ENCODE measurements around the gene CA6.

The CA6 gene

DNA sequence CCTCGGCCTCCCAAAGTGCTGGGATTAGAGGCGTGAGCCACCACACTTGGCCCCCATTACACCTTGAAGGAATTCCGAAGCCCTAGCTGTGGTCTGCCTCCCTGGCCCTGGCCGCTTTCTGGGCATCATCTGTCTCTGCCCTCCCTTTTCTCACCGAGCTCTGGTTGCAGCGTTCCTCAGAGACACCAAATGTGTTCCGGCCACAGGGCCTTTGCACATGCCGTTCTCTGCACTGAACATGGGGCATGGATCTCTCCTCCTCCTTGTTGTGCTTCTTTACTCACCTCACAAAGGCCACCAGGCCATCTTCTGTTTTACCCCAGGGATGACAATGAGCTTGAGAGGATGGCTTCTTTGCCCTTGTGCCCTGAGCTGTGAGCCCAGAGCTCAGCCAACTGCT is 39.3 kb downstream of the CA6 start:
- Histone ChIP-seq H3K4me3 (ENCODE audit: insufficient read length, low read depth) (no peak overlapping the region), H3K9ac (ENCODE audit: insufficient read length, low read depth) (no peak overlapping the region), H3K4me1 (ENCODE audit: insufficient read depth, insufficient read length) (peaks cover 2% of the 10 kb centered on the region), H3K27me3 (ENCODE audit: insufficient read depth, insufficient read length) (no peaks in the 10 kb centered on the region), H3K36me3 (ENCODE audit: insufficient read depth, insufficient read length, low read length) (no peaks in the 10 kb centered on the region), H3K9me3 (ENCODE audit: insufficient read depth, low read length) (no peaks in the 10 kb centered on the region)
- DNase-seq (ENCODE audit: low read depth, low spot score), result no peak
- TF ChIP-seq ZNF274 (IDR thresholded peaks at IDR 0.05; ENCODE audit: low read depth, low read length), result no peak
- TF ChIP-seq SUZ12 (IDR thresholded peaks at IDR 0.05; ENCODE audit: extremely low read depth, insufficient read depth, insufficient read length), result no peak
- TF ChIP-seq YY1 (IDR thresholded peaks at IDR 0.05; ENCODE audit: insufficient read depth, insufficient read length), result no peak

DNA sequence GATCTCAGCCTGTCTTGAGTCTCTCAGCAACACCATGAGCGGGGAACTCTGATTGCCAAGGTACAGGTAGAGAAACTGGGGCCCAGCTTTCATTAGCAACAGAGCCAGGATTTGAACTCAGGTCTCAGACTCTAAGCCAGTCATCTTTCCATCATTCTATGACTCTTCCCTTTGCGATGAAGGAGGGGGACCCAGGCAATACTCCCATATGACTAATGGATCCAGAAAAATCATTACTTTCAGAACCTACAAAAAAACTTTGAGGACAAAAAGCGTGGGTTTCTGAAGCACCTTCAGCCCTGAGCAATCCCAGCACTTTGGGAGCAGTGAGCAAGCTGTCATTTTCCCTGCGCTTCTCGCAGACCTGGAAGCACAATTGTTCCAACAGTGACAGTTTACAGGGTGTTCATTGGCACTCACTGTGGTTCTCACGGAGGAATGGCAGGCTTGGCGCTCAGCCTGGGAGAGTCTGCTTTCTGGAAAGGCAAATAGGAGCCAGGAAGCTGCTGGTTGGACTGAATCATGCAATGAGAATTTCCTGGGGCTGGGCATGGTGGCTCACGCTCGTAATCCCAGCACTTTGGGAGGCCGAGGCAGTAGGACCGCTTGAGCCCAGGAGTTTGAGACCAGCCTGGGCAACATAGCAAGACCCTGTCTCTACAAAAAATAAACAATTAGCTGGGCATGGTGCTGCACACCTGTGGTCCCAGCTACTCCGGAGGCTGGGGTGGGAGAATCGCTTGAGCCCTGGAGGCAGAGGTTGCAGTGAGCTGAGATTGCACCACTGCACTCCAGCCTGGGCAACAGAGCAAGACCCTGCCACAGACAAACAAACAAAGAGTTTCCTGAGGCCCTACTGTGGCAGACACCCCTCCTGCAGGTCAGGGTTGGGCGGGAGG is 40.5 kb downstream of the CA6 start:
- H3K4me3 ChIP-seq (ENCODE audit: insufficient read length, low read depth), result no peak overlapping the region
- no peak for DNase-seq (ENCODE audit: low read depth, low spot score)
- TF ChIP-seq ZNF274 (IDR thresholded peaks at IDR 0.05; ENCODE audit: low read depth, low read length), result no peak
- no peak for TF ChIP-seq SUZ12 (IDR thresholded peaks at IDR 0.05; ENCODE audit: extremely low read depth, insufficient read depth, insufficient read length)
- no peak for TF ChIP-seq YY1 (IDR thresholded peaks at IDR 0.05; ENCODE audit: insufficient read depth, insufficient read length)
- no peaks in the 10 kb centered on the region for H3K36me3 ChIP-seq (ENCODE audit: insufficient read depth, insufficient read length, low read length)
- no peaks in the 10 kb centered on the region for H3K27me3 ChIP-seq (ENCODE audit: insufficient read depth, insufficient read length)
- H3K9me3 ChIP-seq (ENCODE audit: insufficient read depth, low read length), result no peaks in the 10 kb centered on the region
- peaks cover 2% of the 10 kb centered on the region for H3K4me1 ChIP-seq (ENCODE audit: insufficient read depth, insufficient read length)
- peak overlapping the region; percentile 4 for H3K9ac ChIP-seq (ENCODE audit: insufficient read length, low read depth)

DNA sequence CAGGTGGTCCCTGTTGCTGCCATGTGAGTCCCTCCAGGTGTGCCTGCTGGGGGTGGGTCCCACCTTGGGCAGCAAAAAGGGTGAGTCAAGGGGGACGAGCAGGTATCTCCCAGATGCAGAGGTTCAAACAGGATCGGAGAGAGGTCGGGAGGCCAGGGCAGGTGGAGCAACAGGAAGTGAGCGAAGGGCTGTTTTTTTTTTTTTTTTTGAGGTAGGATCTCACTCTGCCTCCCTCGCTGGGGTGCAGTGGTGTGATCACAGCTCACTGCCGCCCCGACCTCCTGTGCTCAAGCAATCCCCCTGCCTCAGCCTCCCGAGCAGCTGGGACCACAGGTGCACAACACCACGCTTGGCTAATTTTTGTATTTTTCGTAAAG is 41.1 kb downstream of the CA6 start:
- no peaks in the 10 kb centered on the region for H3K36me3 ChIP-seq (ENCODE audit: insufficient read depth, insufficient read length, low read length)
- no peaks in the 10 kb centered on the region for H3K27me3 ChIP-seq (ENCODE audit: insufficient read depth, insufficient read length)
- no peaks in the 10 kb centered on the region for H3K9me3 ChIP-seq (ENCODE audit: insufficient read depth, low read length)
- H3K9ac ChIP-seq (ENCODE audit: insufficient read length, low read depth), result no peak overlapping the region
- peaks cover 2% of the 10 kb centered on the region for H3K4me1 ChIP-seq (ENCODE audit: insufficient read depth, insufficient read length)
- DNase-seq (ENCODE audit: low read depth, low spot score), result no peak
- TF ChIP-seq SUZ12 (IDR thresholded peaks at IDR 0.05; ENCODE audit: extremely low read depth, insufficient read depth, insufficient read length), result no peak
- TF ChIP-seq ZNF274 (IDR thresholded peaks at IDR 0.05; ENCODE audit: low read depth, low read length), result no peak
- no peak for TF ChIP-seq YY1 (IDR thresholded peaks at IDR 0.05; ENCODE audit: insufficient read depth, insufficient read length)
- H3K4me3 ChIP-seq (ENCODE audit: insufficient read length, low read depth), result no peak overlapping the region

DNA sequence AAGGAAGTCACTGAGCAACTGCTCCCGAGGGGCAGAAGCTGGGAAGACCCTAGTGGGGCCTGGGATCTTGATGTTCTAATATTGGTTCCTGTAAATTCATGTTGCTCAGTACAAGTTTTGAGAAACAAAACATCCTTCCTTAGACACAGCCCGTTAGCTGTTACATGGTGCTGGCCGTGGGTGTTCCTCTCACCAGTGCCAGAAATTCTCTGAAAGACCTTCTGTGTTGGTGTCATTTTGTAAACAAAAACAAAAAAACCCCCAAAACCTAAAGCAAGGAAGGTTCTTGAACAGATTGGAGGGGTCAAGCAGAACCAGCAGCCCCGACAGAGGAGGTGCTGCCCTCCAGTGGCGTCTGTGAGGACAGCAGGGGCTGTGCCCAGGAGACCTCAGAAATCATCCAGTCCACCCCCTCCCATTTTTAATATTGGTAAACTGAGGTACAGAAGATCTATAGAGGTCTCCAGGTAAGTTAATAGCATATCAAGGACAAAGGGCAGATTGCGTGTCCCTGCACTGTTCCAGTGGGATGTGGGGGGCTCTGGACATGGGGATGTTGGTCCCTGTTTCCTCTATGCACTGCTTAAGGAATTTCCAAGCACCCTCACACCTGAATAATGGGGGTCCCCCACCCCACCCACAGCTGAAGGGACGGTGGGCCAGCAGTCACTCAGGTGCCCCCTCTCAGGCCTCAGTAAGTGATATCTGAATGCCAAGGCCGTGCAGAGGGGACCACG is 42.4 kb downstream of the CA6 start:
- Histone ChIP-seq H3K4me3 (ENCODE audit: insufficient read length, low read depth) (no peak overlapping the region), H3K9me3 (ENCODE audit: insufficient read depth, low read length) (no peaks in the 10 kb centered on the region; the same call in 1 of the 2 replicates), H3K36me3 (ENCODE audit: insufficient read depth, insufficient read length, low read length) (no peaks in the 10 kb centered on the region), H3K4me1 (ENCODE audit: insufficient read depth, insufficient read length) (peaks cover 2% of the 10 kb centered on the region), H3K9ac (ENCODE audit: insufficient read length, low read depth) (no peak overlapping the region), H3K27me3 (ENCODE audit: insufficient read depth, insufficient read length) (no peaks in the 10 kb centered on the region)
- no peak for TF ChIP-seq ZNF274 (IDR thresholded peaks at IDR 0.05; ENCODE audit: low read depth, low read length)
- no peak for TF ChIP-seq YY1 (IDR thresholded peaks at IDR 0.05; ENCODE audit: insufficient read depth, insufficient read length)
- TF ChIP-seq SUZ12 (IDR thresholded peaks at IDR 0.05; ENCODE audit: extremely low read depth, insufficient read depth, insufficient read length), result no peak
- DNase-seq (ENCODE audit: low read depth, low spot score), result no peak

DNA sequence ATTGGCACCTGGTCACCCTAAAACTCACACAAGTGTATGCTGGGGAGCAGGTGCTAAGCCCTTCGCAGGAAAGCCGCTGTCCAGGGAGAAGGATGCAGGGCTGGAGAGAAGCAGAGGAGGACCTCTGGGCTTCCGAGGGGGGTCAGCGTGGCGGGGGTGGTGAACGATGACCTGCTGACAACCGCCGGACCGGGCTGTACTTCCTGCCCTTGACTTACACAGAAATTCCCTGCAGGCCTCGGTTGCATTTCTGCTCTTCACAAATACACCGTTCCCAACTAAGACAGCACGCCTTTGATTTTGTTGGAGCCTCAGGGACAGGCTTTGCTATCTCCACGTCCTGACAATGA is 42.9 kb downstream of the CA6 start:
- Histone ChIP-seq H3K4me1 (ENCODE audit: insufficient read depth, insufficient read length) (peaks cover 2% of the 10 kb centered on the region), H3K9ac (ENCODE audit: insufficient read length, low read depth) (no peak overlapping the region), H3K27me3 (ENCODE audit: insufficient read depth, insufficient read length) (no peaks in the 10 kb centered on the region), H3K36me3 (ENCODE audit: insufficient read depth, insufficient read length, low read length) (no peaks in the 10 kb centered on the region), H3K4me3 (ENCODE audit: insufficient read length, low read depth) (no peak overlapping the region), H3K9me3 (ENCODE audit: insufficient read depth, low read length) (no peaks in the 10 kb centered on the region; the same call in 1 of the 2 replicates)
- no peak for TF ChIP-seq YY1 (IDR thresholded peaks at IDR 0.05; ENCODE audit: insufficient read depth, insufficient read length)
- no peak for TF ChIP-seq ZNF274 (IDR thresholded peaks at IDR 0.05; ENCODE audit: low read depth, low read length)
- no peak for TF ChIP-seq SUZ12 (IDR thresholded peaks at IDR 0.05; ENCODE audit: extremely low read depth, insufficient read depth, insufficient read length)
- no peak for DNase-seq (ENCODE audit: low read depth, low spot score)

DNA sequence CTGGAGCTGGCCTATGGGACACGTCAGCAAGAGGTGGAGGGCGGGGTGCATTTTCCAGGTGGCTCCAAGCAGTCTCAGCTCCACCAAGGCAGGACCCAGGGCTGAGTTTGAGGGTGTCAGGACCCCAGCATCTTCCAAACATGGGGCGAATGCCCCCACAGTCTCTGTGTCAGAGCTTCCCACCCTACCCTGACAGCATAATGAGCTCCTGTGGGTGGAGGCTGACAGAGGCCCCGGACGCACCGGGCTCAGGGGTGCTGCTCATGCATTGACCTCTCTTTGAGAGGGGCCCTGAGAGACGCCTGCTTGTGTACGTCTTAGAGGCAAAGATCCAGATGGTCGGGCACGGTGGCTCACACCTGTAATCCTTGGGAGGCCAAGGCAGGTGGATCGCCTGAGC is 43.4 kb downstream of the CA6 start:
- no peaks in the 10 kb centered on the region; the same call in 1 of the 2 replicates for H3K9me3 ChIP-seq (ENCODE audit: insufficient read depth, low read length)
- no peak for TF ChIP-seq ZNF274 (IDR thresholded peaks at IDR 0.05; ENCODE audit: low read depth, low read length)
- no peak for TF ChIP-seq YY1 (IDR thresholded peaks at IDR 0.05; ENCODE audit: insufficient read depth, insufficient read length)
- no peak for TF ChIP-seq SUZ12 (IDR thresholded peaks at IDR 0.05; ENCODE audit: extremely low read depth, insufficient read depth, insufficient read length)
- H3K4me1 ChIP-seq (ENCODE audit: insufficient read depth, insufficient read length), result peaks cover 2% of the 10 kb centered on the region
- no peaks in the 10 kb centered on the region for H3K27me3 ChIP-seq (ENCODE audit: insufficient read depth, insufficient read length)
- no peak overlapping the region for H3K4me3 ChIP-seq (ENCODE audit: insufficient read length, low read depth)
- H3K9ac ChIP-seq (ENCODE audit: insufficient read length, low read depth), result no peak overlapping the region
- H3K36me3 ChIP-seq (ENCODE audit: insufficient read depth, insufficient read length, low read length), result no peaks in the 10 kb centered on the region
- no peak for DNase-seq (ENCODE audit: low read depth, low spot score)

DNA sequence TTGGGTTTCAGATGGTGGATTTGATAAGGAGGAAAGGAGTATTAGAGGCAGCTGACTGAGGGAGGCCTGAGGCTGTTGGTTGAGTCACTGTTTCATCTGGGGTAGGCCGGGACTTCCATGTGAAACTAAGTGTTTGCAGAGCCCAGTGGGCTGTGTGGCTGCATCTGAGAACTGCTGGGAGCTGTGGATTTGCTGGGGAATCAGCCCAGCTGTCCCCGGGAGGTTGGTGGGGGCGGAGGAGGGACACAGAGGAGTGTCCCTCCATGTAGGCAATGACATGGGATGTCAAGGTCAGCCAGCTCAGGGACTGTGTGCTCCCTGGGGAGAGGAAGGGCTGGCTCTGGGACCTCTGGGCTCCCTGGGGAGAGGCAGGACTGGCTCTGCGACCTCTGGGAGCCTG is 44.2 kb downstream of the CA6 start:
- Histone ChIP-seq H3K4me1 (ENCODE audit: insufficient read depth, insufficient read length) (peaks cover 2% of the 10 kb centered on the region), H3K27me3 (ENCODE audit: insufficient read depth, insufficient read length) (no peaks in the 10 kb centered on the region), H3K36me3 (ENCODE audit: insufficient read depth, insufficient read length, low read length) (no peaks in the 10 kb centered on the region), H3K9ac (ENCODE audit: insufficient read length, low read depth) (peak overlapping the region; percentile 32), H3K4me3 (ENCODE audit: insufficient read length, low read depth) (no peak overlapping the region), H3K9me3 (ENCODE audit: insufficient read depth, low read length) (no peaks in the 10 kb centered on the region; the same call in 1 of the 2 replicates)
- no peak for DNase-seq (ENCODE audit: low read depth, low spot score)
- TF ChIP-seq SUZ12 (IDR thresholded peaks at IDR 0.05; ENCODE audit: extremely low read depth, insufficient read depth, insufficient read length) (no peak), YY1 (IDR thresholded peaks at IDR 0.05; ENCODE audit: insufficient read depth, insufficient read length) (no peak), ZNF274 (IDR thresholded peaks at IDR 0.05; ENCODE audit: low read depth, low read length) (no peak)
